ENCODE measurements around the gene PCBP4.
A peak's percentile ranks its signal among the peaks of the same experiment; 100 is the strongest.

The PCBP4 gene

DNA sequence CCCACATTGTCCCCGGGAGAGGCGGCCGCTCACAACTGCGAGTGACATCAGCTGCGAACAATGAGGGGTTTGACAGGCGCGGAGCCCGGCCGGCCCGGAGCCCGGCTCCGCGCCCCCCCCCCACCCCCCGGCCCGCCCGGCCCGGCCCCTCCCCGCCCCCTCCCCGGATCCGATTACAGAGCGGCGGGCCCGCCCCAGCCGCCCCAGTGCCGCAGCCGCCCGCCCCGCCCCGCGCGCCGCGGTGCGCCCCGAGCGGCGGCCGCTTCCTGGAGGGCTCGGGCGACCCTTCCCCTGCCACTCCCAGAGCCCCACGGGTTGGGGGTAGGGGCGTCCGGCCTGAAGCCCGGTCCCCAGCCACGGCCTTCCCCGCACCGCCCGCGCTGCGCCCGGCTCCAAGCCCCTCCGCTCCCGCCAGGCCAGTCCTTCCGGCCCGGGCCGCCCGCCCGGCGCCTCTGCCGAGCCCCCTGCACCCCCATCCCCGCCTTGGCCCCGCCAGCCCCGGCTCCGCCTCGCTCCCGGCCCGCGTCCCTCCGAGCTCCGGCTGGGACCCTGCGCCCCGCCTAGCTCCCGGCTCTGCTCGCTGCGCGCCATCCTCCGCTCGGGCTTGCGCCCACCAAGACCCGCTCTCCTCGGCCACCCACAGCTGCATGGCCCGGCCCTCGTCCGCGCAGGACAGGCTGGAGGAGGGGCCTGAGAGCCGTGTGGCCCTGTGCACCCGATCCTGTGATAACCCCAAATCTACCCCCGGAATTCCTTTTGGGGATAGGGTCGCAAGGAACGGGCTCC, at the start of gene PCBP4:
Gene PCBP4 (minus strand): TSS at position 71 of the 786 bp plus-strand sequence. CDS start 6,214 bp downstream, outside the sequence.
- DNase-seq = no peak

DNA sequence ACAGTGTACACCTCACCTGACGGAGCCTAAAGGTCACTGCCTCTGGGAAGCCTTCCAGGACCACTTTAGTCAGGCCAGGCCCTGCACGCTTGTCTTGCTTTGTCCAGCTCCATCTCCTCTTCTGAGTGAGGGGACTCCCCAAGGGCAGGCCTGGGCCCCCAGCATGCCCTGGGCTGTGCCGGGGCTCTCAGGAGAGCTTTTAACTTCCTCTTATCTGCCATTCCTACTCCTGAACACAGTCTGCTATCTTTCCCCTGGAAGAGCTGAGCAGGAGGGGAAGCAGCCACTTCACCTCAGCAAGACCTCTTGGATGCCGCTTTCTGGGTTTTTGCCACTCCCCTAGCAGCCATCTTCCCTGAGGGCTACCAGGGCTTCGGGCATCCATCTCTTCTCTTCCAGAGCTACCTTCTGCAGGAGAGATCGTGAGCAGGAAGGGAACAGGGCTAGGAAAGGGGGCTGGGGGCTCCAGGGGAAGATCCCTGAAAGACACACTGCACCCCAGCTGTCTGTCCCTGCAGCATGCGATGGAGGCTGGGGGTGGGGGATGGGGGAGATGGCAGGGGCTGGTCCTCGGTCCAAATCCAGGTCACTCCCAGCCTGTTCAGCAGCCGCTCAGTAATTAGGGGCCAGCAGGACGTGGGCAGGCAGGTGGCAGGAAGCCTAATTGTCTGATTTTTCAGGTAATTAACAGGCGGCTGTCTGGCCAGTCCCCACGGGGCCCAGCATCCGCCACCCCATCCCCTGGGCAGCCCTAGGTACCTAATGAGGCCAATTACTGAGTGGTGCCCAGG, 48.4 kb upstream of the PCBP4 start:
- no peak for DNase-seq

DNA sequence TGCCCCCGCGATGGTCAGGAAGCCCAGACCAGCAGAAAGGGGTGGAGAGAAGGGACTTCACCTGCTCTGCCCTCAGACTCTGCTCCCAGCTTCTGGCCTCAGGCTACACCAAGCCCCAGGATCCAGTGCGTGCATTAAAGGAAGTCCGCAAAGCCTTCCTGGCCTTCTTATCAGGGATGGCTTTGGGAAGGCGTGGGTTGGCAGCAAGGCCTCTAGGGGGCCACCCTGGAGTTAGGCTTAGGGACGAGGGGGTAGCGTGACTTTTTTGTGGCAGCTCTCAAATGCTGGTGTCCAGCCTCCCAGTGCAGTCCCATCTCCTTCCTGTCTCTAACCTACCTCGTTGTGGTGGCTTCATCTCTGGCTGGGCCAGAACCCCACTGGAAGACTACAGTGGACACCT, 47.4 kb upstream of the PCBP4 start:
- DNase-seq = no peak

DNA sequence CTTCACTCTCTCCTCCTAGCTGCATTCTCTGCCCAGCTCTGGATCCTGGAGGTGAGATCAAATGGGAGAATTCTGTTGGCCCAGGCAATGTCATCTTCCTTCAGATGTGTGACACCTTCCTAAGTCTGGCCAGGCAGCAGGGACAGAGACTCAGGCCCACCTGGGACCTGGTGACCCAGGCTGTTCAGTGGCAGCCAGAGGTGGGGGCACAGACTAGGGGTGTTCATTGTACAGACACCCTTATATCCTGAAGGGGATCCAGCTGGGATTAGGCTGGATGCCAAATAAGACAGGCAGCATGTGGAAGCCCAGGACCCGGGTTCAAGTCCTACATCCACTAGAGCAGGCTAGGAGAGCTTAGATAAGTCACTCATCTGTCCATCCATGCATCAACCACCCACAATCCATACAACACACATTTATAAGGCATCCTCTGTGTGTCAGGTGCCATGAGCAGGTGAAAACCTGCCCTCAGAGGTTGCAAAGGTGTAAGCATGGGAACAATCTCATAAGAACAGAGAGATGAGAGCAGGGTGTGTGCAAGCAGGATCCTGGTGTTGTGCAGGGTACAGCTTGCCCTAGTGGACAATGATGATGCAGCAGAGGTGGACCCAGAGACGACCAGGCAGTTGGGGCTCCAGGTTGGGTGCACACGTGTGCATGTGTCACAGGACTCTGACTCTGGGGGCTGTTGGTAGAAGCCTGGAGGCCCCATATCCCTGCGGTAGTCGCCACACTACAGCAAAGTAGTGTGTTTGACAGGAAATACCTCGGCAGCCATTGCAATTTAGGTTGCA, 46.7 kb upstream of the PCBP4 start:
- no peak for DNase-seq

DNA sequence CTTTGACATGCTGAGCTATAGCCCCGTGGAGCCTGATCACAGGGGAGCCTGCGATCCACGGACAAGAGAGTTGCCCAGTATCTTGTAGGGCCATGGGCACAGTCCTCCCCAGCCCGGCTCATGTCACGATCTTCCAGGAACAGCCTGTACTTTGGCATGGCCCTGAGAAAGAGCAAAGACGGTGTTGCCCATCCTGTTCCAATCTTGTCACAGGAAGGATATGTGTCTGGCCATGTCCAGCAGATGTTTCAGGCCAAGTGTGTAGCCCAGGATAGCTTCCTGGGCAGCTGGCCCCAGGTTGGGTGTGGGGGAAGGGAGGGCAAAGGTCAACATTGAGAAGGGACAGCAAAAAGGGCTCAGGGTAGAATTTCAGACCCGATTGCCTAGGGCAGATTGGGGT, 45.4 kb upstream of the PCBP4 start:
- no peak for DNase-seq

DNA sequence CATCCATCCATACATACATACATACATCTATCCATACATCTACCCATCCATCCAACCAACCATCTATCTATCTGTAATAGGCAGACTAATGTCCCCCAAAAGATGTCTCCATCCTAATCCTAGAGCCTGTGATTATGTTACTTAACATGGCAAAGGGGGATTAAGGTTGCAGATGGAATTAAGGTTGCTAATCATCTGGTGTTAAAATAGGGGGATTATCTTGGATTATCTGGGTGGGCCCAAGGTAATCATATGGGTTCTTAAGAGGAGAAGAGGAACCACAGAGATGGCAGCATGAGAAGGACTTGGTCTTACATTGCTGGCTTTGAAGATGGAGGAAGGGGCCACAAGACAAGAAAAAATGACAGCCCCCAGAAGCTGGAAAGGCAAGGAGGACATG, 43.2 kb upstream of the PCBP4 start:
- no peak for DNase-seq

DNA sequence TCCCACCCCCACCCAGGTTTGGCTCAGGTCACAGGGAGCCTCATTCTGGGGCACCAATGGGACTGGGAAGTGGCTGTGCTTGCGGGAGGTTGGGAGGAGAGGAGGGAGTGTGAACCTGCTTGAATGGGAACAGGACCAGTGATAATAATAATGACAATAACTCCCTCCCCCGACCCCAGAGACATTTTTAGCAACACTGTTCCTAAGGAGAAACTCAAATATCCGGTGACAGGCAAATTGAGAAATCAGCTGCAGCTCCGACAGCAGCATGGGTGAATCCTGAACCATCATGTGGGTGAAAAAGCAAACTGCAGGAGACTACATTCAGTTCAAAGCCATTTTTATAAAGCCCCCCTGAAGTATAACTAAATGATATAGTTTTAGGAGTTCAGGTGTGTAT, 40.0 kb upstream of the PCBP4 start:
- DNase-seq = no peak

DNA sequence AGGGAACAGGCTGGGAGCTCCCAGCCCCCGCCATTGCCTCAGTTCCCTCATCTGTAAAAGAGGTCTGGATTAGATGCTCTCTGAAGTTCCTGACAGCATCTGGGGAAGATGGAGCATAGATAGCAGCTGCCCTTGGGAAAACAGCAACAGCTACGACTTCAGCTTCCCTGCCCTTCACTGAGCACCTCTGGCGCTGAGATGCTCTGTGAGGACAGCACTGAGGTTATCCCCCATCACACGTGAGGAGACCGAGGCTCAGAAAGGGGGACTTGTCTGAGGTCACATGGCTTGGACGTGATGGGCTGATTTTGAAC, 39.5 kb upstream of the PCBP4 start:
- DNase-seq = no peak

DNA sequence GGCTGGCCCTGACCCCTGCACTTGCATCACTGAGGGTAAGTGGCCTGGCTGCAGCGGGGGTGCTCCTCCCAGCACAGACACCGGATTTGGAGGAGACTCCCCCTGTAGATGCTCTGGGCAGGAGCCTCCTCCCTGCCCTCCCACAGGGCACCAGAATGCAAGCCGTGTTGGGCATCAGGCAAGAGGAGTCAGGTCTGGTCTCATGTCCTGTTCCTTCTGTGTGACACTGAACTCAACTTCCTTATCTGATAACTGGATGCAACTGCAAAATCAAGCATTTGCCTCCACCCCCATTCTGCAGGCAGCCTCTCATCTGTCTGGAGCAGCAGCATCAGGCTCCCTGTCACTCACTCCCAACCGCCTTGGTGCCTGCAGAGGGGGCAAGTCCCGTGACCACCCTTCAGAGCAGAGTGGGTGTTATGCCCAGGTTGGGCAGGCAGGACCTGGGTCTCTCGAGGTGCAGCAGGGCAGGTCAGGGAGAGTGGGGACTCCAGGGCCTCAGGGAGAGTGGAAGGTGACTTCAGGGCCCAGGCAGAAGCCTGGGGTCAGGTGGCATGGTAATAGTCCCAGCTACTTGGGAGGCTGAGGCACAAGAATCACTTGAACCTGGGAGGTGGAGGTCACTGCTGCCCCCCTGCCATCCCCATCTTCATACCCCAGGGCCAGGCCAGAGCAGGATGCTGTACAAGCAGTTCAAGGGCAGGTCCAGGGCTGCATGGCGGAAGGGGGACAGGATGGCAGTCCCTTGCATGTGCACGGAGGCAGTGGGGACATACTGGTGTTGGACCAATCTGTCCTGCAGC, 39.0 kb upstream of the PCBP4 start:
- DNase-seq = no peak

DNA sequence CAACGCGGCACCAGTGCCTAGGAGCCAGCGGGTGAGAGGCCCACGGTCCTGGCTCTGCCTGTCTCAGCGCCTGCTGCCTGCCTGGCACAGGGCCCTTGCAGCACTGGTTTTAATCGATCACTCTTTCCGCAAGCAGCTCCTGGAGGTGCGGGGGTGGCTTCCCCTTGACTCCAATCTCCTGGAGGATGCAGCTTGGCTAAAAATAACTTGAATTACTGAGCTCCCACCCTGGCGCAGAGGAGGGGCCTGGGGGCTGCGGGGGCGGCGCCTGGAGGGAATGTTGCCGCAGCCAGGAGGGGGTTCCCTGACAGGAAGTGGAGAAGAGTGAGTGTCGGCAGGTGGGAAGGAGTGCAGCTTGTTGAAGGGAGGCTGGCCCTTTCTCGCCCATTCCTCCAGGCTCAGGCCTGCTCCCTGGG, 38.3 kb upstream of the PCBP4 start:
- DNase-seq = no peak

DNA sequence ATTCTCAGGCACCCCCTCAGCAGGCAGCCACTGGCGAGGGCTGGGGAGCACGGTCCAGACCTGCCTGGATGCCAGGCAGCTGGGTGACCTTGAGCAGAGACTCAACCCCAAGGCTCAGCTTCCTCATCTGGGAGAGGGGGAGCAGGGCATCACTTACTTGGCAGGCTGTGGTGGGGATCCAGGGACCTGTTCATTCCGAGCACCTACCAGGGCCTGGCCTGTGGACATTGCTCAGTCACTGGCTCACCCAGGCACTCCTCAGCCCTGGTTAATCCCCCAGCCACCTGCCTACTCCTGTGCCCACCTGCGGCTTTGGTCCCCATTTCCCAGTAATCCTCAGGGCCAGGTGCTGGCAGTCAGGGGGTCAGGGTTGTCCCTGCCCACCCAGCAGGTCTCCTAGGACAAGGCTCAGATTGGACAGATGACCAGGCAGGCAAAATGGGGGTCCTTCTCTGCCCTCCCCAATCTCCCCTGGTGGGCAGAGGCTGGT, 37.7 kb upstream of the PCBP4 start:
- DNase-seq = no peak

DNA sequence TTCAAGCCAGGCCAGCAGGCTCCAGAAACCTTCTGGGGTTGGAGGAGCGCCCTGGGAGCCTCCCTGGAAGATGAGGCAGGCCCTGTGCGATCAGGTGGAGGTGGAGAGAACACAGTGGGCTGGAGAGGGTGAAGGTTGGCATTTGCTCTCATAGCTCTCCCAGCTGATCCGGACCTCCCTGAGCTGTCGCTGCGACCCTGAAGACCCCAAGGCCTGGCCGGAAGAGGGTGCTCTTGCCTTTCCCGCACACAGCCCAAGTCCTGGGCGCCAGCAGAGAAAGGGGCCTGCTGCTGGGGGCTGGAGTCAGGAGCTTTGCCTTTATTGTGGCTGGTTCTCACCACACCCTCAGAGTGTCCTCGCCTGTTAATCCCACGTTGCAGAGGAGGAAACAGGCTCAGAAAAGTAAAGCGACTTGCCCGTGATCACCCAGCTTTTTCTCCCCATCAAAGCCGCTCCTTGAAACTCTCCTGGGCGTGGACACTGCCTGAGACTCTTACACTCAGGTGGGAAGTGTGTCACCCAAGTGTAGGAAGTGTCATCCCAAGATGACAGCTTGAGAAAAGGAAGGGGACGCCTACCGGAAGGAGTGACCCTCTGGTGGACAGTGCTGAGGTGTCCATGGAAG, 37.0 kb upstream of the PCBP4 start:
- DNase-seq = no peak

DNA sequence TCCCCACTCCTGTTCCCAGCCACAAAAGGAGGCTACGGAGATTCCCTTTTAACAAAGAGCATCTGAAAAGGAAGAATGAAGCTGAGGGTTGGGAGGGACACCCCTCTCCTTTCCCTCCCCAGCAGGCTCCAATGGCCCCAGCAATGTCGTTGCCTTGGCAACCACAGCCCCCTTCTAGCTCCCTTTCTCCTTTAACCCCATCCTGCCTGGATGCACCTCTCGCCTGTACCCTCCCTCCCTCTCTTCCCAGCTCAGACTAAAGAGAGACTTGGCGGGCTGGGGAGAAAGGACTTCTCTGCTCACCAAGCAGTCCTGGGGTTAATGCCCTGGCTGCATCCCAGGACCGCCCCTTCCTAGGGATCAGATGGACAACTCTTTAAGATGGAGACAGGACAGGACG, 35.5 kb upstream of the PCBP4 start:
- DNase-seq = no peak

DNA sequence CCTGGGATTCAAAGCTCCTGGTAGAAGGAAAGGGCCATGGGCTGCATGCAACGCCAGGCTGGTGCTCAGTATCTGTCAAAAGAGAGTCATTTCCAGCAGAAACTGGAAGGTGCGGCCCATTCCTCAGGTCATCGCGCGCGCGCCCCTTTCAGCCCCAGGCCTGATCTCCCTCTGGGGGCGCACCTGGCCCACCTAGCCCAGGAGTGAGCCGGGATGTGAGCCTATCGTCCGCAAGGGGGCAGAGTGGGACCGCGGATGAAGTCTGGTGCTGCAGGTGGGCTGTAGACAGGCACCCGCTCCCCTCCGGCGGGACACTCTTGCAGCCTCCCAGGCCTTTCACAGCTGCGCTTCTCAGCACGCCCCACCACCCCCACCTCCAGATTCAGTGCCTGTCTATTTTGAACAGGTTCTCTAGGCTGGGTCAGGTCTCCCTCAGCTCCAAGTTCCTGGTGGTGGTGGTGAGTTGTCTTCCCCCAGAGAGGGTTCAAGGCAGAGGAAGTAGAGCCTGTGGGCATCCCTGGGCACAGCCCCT, 34.3 kb upstream of the PCBP4 start:
- peak in 1 of 2 experiments; percentile 50 for DNase-seq

DNA sequence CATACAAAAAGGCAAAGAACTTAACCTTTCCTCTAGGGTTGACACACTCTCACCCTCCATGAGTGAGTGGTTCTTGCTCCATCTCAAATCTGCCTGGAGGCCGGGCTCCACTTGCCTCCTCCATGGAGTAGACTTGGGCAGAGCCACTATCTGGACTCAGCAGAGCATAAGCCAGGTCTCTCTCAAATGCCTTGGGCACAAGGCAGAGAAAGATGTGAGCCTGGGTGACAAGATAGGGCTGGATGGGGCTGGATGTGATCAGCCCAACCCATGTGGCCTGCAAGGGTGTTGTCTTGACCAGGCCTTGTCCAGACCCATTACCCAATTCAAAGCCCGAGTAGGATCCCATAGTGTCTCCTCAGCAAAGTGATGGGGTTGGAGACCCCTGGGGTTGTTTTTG, 32.6 kb upstream of the PCBP4 start:
- DNase-seq = no peak

DNA sequence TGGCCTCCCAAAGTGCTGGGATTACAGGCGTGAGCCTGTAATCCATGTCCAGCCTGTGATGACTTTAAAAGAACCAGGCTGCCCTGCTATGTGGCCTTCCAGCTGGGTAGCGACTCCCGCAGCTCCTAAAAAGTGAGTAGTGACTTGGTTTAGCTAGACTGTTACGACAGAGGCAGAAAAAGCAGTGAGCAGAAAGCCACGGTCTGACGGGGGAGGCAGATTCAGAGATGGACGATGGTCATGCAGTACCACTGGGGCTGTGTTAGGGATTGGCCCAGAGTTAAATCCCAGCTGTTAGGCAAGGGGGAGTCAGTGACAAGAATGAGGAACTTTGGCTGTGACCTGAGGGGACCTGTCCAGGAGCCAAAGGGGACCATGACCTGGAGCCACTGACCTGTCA, 31.5 kb upstream of the PCBP4 start:
- DNase-seq = no peak

DNA sequence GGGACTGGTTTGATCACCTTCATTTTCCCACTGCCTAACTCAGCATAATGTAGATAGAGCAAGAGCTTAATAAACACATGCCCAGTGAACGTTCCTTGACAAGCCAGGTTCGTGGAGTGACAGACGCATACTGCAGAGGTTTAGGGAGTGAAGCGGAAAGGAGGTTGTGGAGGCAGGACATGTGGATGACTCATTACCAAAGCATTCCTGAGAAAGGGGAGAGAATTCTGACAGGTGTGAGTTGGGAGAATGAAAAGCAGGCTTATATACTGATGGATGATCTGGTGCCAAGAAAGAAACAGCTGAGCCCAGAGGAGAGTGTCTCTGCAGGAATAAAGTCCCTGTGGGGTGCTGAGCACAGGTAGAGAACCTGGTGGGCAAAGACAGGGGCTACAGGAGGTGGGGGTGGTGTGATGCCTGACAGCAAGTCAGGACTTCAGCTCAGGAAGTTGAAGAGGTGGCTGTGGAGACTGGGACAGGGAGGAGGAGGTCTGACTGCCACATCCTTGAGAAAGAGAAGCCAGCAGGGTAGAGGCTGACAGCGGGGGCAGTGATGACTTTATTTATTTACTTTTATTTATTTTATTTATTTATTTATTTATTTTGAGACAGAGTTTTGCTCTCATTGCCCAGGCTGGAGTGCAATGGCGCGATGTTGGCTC, 30.8 kb upstream of the PCBP4 start:
- DNase-seq = no peak

DNA sequence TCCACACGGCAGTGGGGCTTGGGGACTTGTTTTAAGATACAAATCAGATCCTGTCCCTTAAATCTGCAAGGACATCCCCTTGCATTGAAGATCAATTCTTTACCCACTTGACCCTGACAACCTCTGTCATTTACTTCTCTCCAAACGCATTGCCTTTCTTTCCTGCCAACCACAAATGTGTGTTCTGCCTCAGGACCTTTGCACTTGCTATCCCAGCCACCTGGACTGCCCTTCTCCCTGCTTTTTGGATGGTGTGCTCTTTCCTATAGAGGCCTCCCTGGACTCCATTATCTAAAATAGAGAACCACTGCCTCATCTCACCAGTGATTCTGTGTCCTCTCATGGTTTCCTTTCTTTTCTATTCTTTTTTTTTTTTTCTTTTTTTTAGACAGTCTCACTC, 29.9 kb upstream of the PCBP4 start:
- no peak for DNase-seq

DNA sequence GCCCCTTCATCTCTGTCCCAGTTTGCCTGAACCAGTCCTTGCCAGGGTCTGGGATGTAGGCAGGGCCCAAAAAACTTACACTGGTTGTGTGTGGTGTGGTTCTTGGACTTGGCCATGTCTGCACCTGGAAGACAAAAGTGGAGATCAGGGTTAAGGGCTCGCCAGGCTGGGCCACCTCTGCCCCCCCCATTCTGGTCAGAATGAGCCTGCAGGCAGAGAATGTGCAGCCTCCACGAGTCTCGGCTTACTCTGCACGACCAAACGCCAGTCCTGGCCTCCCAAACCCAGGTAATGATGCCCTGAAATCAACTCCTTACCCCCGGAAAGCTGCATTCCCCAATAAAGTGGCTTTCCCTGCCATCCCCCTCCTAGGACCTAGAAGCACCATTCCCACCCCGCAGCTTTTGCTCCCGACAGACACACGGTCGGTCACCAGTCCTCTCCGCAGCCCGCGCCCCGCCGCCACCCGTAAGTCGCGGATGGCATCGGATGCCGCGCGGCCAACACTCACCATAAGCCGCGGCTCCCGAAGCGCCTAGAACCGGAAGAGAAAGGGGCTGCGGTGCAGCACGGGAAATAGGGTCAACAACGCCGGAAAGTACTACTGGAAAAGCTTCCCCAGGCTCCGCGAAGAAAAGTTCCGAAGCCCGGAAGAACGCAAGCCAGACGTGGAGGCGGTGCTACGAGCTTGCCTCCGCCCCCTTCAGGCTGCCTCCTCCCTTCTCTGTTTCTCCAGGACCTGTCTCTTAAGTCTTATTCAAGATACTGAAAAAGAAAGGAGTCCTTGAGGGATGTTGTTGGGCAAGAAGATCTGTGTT, 28.3 kb upstream of the PCBP4 start, which contains the start of gene RPL29:
Gene RPL29 (minus strand): TSS at position 550 of the 818 bp plus-strand sequence. CDS start 434 bp downstream, at position 116.
- DNase-seq = peak in 1 of 2 experiments; percentile 68

DNA sequence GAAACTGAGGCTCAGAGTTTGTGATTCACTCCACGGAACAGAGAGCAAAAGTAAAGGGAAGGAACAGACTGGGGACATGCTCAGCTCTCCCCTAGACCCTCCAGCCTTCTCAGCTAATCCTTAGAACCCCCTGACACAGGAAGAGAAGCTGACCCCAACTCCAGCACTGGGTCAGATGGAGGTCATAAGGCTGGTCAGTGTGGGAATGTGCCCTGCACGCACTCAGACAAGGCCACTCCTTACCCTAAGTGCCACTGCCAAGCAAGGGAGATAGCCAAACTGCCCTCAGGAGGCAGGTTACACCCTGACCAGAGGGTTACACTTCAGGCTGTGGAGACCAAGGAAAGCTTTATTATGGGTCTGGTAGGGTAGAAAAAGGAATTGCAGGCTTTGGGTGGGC, 27.3 kb upstream of the PCBP4 start:
- no peak for DNase-seq
